Skin epidermis (tissue), 12 donors: ENCODE results near the gene RECQL5.

ENCODE experiments used
- H3K27ac ChIP-seq, 21 experiments: fragments of 200-600 bp; sonication (generic) in 11 of 21; one replicate each; pipeline ENCODE4 v1.5.0; 2020; ENCODE audit warnings: mild to moderate bottlenecking in 3 of 21, inconsistent platforms in 2 of 21, moderate library complexity in 2 of 21
- H3K4me3 ChIP-seq, 7 experiments: fragments of 200-600 bp; sonication (generic) in 2 of 7; one replicate each; pipeline ENCODE4 v1.5.0; 2020; ENCODE audit warnings: inconsistent platforms in 2 of 7, mild to moderate bottlenecking in 2 of 7, moderate library complexity in 1 of 7

RECQL5 gene

GRCh38 chr17:75654176-75654575 lies 12.8 kb downstream of the RECQL5 start:
- Histone ChIP-seq H3K27ac (no peak overlapping the region), H3K4me3 (no peak overlapping the region)

GRCh38 chr17:75652934-75653549 lies 13.9 kb downstream of the RECQL5 start:
- no peak overlapping the region for H3K27ac ChIP-seq
- H3K4me3 ChIP-seq, result no peak overlapping the region

GRCh38 chr17:75652341-75652740 lies 14.6 kb downstream of the RECQL5 start:
- H3K4me3 ChIP-seq, result no peak overlapping the region
- H3K27ac ChIP-seq, result peak overlapping the region in 1 of 21 experiments; percentile 37

GRCh38 chr17:75650874-75651273 lies 16.1 kb downstream of the RECQL5 start:
- Histone ChIP-seq H3K4me3 (no peak overlapping the region), H3K27ac (no peak overlapping the region)

GRCh38 chr17:75649687-75650086 lies 17.3 kb downstream of the RECQL5 start:
- Histone ChIP-seq H3K4me3 (no peak overlapping the region), H3K27ac (no peak overlapping the region)

GRCh38 chr17:75647921-75648320 lies 19.0 kb downstream of the RECQL5 start:
- Histone ChIP-seq H3K4me3 (no peak overlapping the region), H3K27ac (no peak overlapping the region)

- Histone ChIP-seq H3K4me3 (no peak overlapping the region), H3K27ac (peak overlapping the region in 3 of 21 experiments; percentile 44 to 84 (median 62))
These were observed 19.9 kb downstream of the RECQL5 start for GRCh38 chr17:75647061-75647460.

- H3K4me3 ChIP-seq, result no peak overlapping the region
- H3K27ac ChIP-seq, result peak overlapping the region in 15 of 21 experiments; percentile 7 to 84 (median 69)
These were observed 20.3 kb downstream of the RECQL5 start for GRCh38 chr17:75646638-75646992.

GRCh38 chr17:75645889-75646637 lies 20.9 kb downstream of the RECQL5 start:
- Histone ChIP-seq H3K4me3 (no peak overlapping the region), H3K27ac (peak overlapping the region in 19 of 21 experiments; percentile 7 to 84 (median 67))

GRCh38 chr17:75645501-75645888 lies 21.5 kb downstream of the RECQL5 start:
- H3K4me3 ChIP-seq, result no peak overlapping the region
- H3K27ac ChIP-seq, result peak overlapping the region in 19 of 21 experiments; percentile 7 to 84 (median 67)

GRCh38 chr17:75643643-75644017 lies 23.3 kb downstream of the RECQL5 start:
- H3K4me3 ChIP-seq, result no peak overlapping the region
- peak overlapping the region in 16 of 21 experiments; percentile 4 to 82 (median 46) for H3K27ac ChIP-seq

- H3K27ac ChIP-seq, result peak overlapping the region in 15 of 21 experiments; percentile 28 to 82 (median 45)
These were observed 23.9 kb downstream of the RECQL5 start for GRCh38 chr17:75642784-75643642.

GRCh38 chr17:75642182-75642783 lies 24.7 kb downstream of the RECQL5 start:
- Histone ChIP-seq H3K4me3 (no peak overlapping the region), H3K27ac (peak overlapping the region in 9 of 21 experiments; percentile 31 to 81 (median 45))

More at GRCh38 chr17:75642784-75643642, 23.9 kb downstream of the RECQL5 start:
- H3K4me3 ChIP-seq, result no peak overlapping the region

- peak overlapping the region in 3 of 21 experiments; percentile 39 to 77 (median 71) for H3K27ac ChIP-seq
- no peak overlapping the region for H3K4me3 ChIP-seq
These were observed 25.6 kb downstream of the RECQL5 start for GRCh38 chr17:75641343-75641742.

GRCh38 chr17:75640556-75641119 lies 26.3 kb downstream of the RECQL5 start:
- H3K4me3 ChIP-seq, result peak overlapping the region in 3 of 7 experiments; percentile 12 to 20 (median 15)

GRCh38 chr17:75639771-75640555 lies 27.0 kb downstream of the RECQL5 start:
- peak overlapping the region in 17 of 21 experiments; percentile 14 to 80 (median 66) for H3K27ac ChIP-seq
- peak overlapping the region in 3 of 7 experiments; percentile 12 to 20 (median 15) for H3K4me3 ChIP-seq

More at GRCh38 chr17:75640556-75641119, 26.3 kb downstream of the RECQL5 start:
- H3K27ac ChIP-seq, result peak overlapping the region in 14 of 21 experiments; percentile 37 to 80 (median 66)

- Histone ChIP-seq H3K4me3 (no peak overlapping the region), H3K27ac (peak overlapping the region in 14 of 21 experiments; percentile 25 to 80 (median 63))
These were observed 27.6 kb downstream of the RECQL5 start for GRCh38 chr17:75639327-75639726.

- H3K27ac ChIP-seq, result peak overlapping the region in 10 of 21 experiments; percentile 25 to 80 (median 63)
- no peak overlapping the region for H3K4me3 ChIP-seq
These were observed 28.1 kb downstream of the RECQL5 start for GRCh38 chr17:75638893-75639292.
